K562 (cell line): ENCODE data around the gene DHX35. TPM values are rescaled to one million over a fixed set of nuclear protein-coding genes. Genes with fewer than 3 reads are reported as not detected.

Experiments
- CSDE1 ChIP-seq, 2 experiments: fragments of 450-650 bp; IDR thresholded peaks; 2 replicates each; pipeline ENCODE4 v1.6.1; 2016; ENCODE audit warnings: mild to moderate bottlenecking in 1 of 2
- CTBP1 ChIP-seq: fragments of 450-650 bp; IDR thresholded peaks from 2 replicates; pipeline ENCODE4 v1.6.1; 2016; ENCODE audit warnings: borderline replicate concordance
- FOXK2 ChIP-seq, 2 experiments: fragments of 450-650 bp; IDR thresholded peaks in 1 of 2; conservative IDR thresholded peaks in 1 of 2; 2 replicates each; pipeline ENCODE4 v1.6.1; 2016; ENCODE audit warnings: low read depth in 2 of 2, mild to moderate bottlenecking in 1 of 2
- HMGN3 ChIP-seq: IDR thresholded peaks from 2 replicates; pipeline ENCODE4 v1.6.1; 2011; ENCODE audit warnings: borderline replicate concordance, low read depth, mild to moderate bottlenecking, mixed read lengths, low read length; ENCODE audit not compliant: insufficient read length; ENCODE audit errors: extremely low read depth
- MXI1 ChIP-seq: IDR thresholded peaks from 2 replicates; pipeline ENCODE4 v1.6.1; 2011; ENCODE audit warnings: low read depth, mild to moderate bottlenecking, improper control_type of control experiment, low read length
- NCOA2 ChIP-seq, 2 experiments: fragments of 450-650 bp; IDR thresholded peaks; 2 replicates each; pipeline ENCODE4 v1.6.1; 2018; ENCODE audit warnings: mild to moderate bottlenecking in 2 of 2, moderate library complexity in 1 of 2; ENCODE audit not compliant: partially characterized antibody in 2 of 2
- POLR2B ChIP-seq: fragments of 450-650 bp; IDR thresholded peaks from 2 replicates; pipeline ENCODE4 v1.6.1; 2018; ENCODE audit warnings: low read depth; ENCODE audit not compliant: partially characterized antibody
- RHOXF2B ChIP-seq: fragments of 250-450 bp; sonication (Bioruptor Pico); conservative IDR thresholded peaks from 2 replicates; pipeline ENCODE4 v1.5.1; 2021
- SMARCC2 ChIP-seq: fragments of 450-650 bp; IDR thresholded peaks from 2 replicates; pipeline ENCODE4 v1.6.1; 2017; ENCODE audit warnings: antibody characterized with exemption, moderate library complexity, mild to moderate bottlenecking, low read depth
- TCFL5 ChIP-seq: fragments of 250-450 bp; sonication (Bioruptor Pico); conservative IDR thresholded peaks from 2 replicates; pipeline ENCODE4 v1.6.1; 2021; ENCODE audit warnings: mild to moderate bottlenecking, moderate library complexity, matching md5 sums
- ZC3H11A ChIP-seq: IDR thresholded peaks from 2 replicates; pipeline ENCODE4 v1.6.1; 2012; ENCODE audit warnings: low read depth, low read length, improper control_type of control experiment
- ZNF124 ChIP-seq: sonication (generic); formaldehyde crosslinking; IDR thresholded peaks from 2 replicates; pipeline ENCODE4 v1.8.1; 2022; ENCODE audit warnings: missing genetic modification reagents
- ZNF766 ChIP-seq: fragments of 200-800 bp; sonication (Bioruptor generic); conservative IDR thresholded peaks from 2 replicates; pipeline ENCODE4 v1.6.1; 2016; ENCODE audit warnings: missing genetic modification characterization, missing compliant biosample characterization
- ZNF785 ChIP-seq: fragments of 250-450 bp; sonication (Bioruptor Pico); IDR thresholded peaks from 2 replicates; pipeline ENCODE4 v1.4.0; 2020; ENCODE audit warnings: mild to moderate bottlenecking
- ZSCAN29 ChIP-seq: fragments of 450-650 bp; IDR thresholded peaks from 2 replicates; pipeline ENCODE4 v1.6.1; 2017
- polyA plus RNA-seq, 8 experiments: library from polyadenylated mRNA; depleted of rRNA in 4 of 8; stranded (reverse) in 5 of 8; unstranded in 3 of 8; fragments of >200 nt; fragmentation: Nextera tagmentation in 2 of 8; fragmentation: Illumina TruSeq in 1 of 8; extraction: Ambion mirVana in 2 of 8; extraction: Trizol in 1 of 8; gene quantifications; 2 replicates each; pipeline versions ENCODE4 v1.2.1 to v1.2.3, GENCODE V29; 2011 to 2014; ENCODE audit warnings: inconsistent platforms in 1 of 8, missing spikeins in 1 of 8
- total RNA-seq, 7 experiments: library from RNA; depleted of rRNA in 6 of 7; stranded (reverse); fragments of >200 nt in 6 of 7; fragmentation: Illumina TruSeq in 2 of 7; extraction: Trizol in 2 of 7; gene quantifications; 2 replicates each; pipeline versions ENCODE4 v1.2.1 to v1.2.3, GENCODE V29; 2011 to 2021; ENCODE audit warnings: low replicate concordance in 1 of 7
- TF ChIP-seq, protein P1 (sequence below): fragments of 450-650 bp; formaldehyde crosslinking; IDR thresholded peaks from 2 replicates; pipeline ENCODE4 v1.4.0; 2020; ENCODE audit warnings: mild to moderate bottlenecking, moderate library complexity
- TF ChIP-seq, protein P2 (sequence below), 2 experiments: IDR thresholded peaks in 1 of 2; conservative IDR thresholded peaks in 1 of 2; 2 replicates each; pipeline ENCODE4 v1.6.1; 2016; ENCODE audit warnings: low read depth in 2 of 2, mild to moderate bottlenecking in 1 of 2, missing compliant biosample characterization in 1 of 2, missing genetic modification characterization in 1 of 2, moderate library complexity in 1 of 2
- TF ChIP-seq, protein P3 (sequence below): fragments of 250-450 bp; sonication (Bioruptor Pico); IDR thresholded peaks from 2 replicates; pipeline ENCODE4 v1.4.0; 2020; ENCODE audit warnings: mild to moderate bottlenecking, moderate library complexity
- TF ChIP-seq, protein P4 (sequence below): sonication (generic); formaldehyde crosslinking; IDR thresholded peaks from 2 replicates; pipeline ENCODE4 v1.8.0; 2022; ENCODE audit warnings: missing genetic modification reagents, mild to moderate bottlenecking, borderline replicate concordance

The DHX35 gene
- total and polyA plus RNA-seq, 9 of the 15 experiments (the other 6 are each of a cell fraction or from before 2014, with no cell fraction given), result 6.5 to 25.6 (median 16.9) TPM

DNA sequence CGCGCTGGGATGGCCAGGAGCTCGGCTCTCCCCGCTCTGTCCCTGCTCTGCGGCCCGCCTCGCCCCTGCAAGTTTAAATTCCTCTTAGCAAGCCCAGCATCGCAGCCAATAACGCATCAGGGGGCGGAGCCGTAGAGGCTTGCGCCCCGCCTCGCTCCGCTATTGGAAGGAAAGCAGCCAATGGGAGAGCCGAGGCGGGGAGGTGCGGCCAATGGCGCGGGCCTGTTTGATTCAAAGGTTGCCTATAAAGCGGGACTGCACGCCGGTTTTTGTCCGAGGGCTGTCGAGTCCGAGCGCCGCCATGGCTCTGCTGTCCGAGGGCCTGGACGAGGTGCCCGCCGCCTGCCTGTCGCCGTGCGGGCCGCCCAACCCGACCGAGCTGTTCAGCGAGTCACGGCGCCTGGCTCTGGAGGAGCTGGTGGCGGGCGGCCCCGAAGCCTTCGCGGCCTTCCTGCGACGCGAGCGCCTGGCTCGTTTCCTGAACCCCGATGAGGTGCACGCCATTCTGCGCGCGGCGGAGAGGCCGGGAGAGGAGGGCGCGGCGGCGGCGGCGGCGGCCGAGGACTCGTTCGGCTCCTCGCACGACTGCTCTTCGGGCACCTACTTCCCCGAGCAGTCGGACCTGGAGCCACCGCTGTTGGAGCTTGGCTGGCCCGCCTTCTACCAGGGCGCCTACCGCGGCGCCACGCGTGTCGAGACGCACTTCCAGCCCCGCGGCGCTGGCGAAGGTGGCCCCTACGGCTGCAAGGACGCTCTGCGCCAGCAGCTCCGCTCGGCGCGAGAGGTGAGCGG lies 35.8 kb upstream of the DHX35 start, which contains the start of gene FAM83D (continued):
- TF ChIP-seq ZC3H11A (no peak), HMGN3 (peak; percentile 89), MXI1 (peak; percentile 75), ZNF766 (CRISPR knock-in tag) (no peak), FOXK2 (conservative IDR thresholded peaks at IDR 0.05 in 1 of 2, IDR thresholded peaks at IDR 0.05 in 1 of 2; ENCODE audit: low read depth in 2 of 2) (no peak), CSDE1 (IDR thresholded peaks at IDR 0.05) (no peak; a peak in 1 of 4 replicates), SMARCC2 (no peak), RHOXF2B (CRISPR knock-in tag) (no peak), ZSCAN29 (peak; percentile 50; the same call in 1 of the 2 replicates), CTBP1 (peak; percentile 79), TCFL5 (no peak), ZNF124 (CRISPR knock-in tag) (0 out of 2 replicates have a peak, but pooled peaks have one; percentile 34), POLR2B (peak; percentile 93), ZNF785 (CRISPR knock-in tag) (no peak), NCOA2 (IDR thresholded peaks at IDR 0.05; ENCODE audit: partially characterized antibody in 2 of 2) (no peak)
- TF ChIP-seq, protein P1, sequence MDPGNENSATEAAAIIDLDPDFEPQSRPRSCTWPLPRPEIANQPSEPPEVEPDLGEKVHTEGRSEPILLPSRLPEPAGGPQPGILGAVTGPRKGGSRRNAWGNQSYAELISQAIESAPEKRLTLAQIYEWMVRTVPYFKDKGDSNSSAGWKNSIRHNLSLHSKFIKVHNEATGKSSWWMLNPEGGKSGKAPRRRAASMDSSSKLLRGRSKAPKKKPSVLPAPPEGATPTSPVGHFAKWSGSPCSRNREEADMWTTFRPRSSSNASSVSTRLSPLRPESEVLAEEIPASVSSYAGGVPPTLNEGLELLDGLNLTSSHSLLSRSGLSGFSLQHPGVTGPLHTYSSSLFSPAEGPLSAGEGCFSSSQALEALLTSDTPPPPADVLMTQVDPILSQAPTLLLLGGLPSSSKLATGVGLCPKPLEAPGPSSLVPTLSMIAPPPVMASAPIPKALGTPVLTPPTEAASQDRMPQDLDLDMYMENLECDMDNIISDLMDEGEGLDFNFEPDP (CRISPR knock-in tag), result no peak
- TF ChIP-seq, protein P2, sequence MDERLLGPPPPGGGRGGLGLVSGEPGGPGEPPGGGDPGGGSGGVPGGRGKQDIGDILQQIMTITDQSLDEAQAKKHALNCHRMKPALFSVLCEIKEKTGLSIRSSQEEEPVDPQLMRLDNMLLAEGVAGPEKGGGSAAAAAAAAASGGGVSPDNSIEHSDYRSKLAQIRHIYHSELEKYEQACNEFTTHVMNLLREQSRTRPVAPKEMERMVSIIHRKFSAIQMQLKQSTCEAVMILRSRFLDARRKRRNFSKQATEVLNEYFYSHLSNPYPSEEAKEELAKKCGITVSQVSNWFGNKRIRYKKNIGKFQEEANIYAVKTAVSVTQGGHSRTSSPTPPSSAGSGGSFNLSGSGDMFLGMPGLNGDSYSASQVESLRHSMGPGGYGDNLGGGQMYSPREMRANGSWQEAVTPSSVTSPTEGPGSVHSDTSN (CRISPR knock-in tag; IDR thresholded peaks at IDR 0.05; ENCODE audit: low read depth), result no peak
- TF ChIP-seq, protein P2 (tag; conservative IDR thresholded peaks at IDR 0.05; ENCODE audit: low read depth), result no peak
- TF ChIP-seq, protein P3, sequence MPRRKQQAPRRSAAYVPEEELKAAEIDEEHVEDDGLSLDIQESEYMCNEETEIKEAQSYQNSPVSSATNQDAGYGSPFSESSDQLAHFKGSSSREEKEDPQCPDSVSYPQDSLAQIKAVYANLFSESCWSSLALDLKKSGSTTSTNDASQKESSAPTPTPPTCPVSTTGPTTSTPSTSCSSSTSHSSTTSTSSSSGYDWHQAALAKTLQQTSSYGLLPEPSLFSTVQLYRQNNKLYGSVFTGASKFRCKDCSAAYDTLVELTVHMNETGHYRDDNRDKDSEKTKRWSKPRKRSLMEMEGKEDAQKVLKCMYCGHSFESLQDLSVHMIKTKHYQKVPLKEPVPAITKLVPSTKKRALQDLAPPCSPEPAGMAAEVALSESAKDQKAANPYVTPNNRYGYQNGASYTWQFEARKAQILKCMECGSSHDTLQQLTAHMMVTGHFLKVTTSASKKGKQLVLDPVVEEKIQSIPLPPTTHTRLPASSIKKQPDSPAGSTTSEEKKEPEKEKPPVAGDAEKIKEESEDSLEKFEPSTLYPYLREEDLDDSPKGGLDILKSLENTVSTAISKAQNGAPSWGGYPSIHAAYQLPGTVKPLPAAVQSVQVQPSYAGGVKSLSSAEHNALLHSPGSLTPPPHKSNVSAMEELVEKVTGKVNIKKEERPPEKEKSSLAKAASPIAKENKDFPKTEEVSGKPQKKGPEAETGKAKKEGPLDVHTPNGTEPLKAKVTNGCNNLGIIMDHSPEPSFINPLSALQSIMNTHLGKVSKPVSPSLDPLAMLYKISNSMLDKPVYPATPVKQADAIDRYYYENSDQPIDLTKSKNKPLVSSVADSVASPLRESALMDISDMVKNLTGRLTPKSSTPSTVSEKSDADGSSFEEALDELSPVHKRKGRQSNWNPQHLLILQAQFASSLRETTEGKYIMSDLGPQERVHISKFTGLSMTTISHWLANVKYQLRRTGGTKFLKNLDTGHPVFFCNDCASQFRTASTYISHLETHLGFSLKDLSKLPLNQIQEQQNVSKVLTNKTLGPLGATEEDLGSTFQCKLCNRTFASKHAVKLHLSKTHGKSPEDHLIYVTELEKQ (CRISPR knock-in tag), result no peak
- TF ChIP-seq, protein P4, sequence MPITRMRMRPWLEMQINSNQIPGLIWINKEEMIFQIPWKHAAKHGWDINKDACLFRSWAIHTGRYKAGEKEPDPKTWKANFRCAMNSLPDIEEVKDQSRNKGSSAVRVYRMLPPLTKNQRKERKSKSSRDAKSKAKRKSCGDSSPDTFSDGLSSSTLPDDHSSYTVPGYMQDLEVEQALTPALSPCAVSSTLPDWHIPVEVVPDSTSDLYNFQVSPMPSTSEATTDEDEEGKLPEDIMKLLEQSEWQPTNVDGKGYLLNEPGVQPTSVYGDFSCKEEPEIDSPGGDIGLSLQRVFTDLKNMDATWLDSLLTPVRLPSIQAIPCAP (CRISPR knock-in tag), result no peak
